HEK293T (cell line): Measurements from ENCODE around the gene SLAIN2.

Experiments
- ARNT ChIP-seq: fragments of 450-650 bp; IDR thresholded peaks from 2 replicates; pipeline ENCODE4 v1.6.1; 2017; ENCODE audit warnings: mild to moderate bottlenecking
- BHLHE40 ChIP-seq: fragments of 450-650 bp; IDR thresholded peaks from 2 replicates; pipeline ENCODE4 v1.6.1; 2016; ENCODE audit warnings: mild to moderate bottlenecking, moderate library complexity, borderline replicate concordance
- FOXA1 ChIP-seq: fragments of 450-650 bp; IDR thresholded peaks from 2 replicates; pipeline ENCODE4 v1.6.1; 2016; ENCODE audit warnings: mild to moderate bottlenecking
- FOXK2 ChIP-seq: fragments of 450-650 bp; IDR thresholded peaks from 2 replicates; pipeline ENCODE4 v1.6.1; 2016; ENCODE audit warnings: mild to moderate bottlenecking
- FOXM1 ChIP-seq: fragments of 450-650 bp; IDR thresholded peaks from 2 replicates; pipeline ENCODE4 v1.6.1; 2017; ENCODE audit warnings: mild to moderate bottlenecking, borderline replicate concordance
- HDGF ChIP-seq: fragments of 450-650 bp; IDR thresholded peaks from 2 replicates; pipeline ENCODE4 v1.6.1; 2017; ENCODE audit warnings: antibody characterized with exemption, borderline replicate concordance

DNA sequence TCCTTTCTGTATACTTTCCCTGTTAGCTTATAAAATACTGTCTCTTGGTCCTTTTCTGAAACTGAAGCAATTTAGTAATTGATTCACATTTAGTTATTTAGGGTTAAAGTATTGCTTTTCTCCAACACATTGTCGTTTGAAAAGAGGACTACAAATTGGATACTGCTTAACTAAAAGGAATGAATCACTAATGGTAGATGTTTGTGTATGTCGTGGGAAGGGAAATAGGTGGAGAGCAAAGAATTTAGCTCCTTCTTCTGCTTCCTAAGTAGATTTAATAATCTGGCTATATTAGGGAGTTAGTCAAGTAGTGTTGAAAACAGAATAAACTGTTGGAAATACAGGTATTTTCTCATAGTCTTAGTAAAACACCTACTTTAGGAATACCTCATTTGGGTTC, 27.9 kb downstream of the SLAIN2 start:
- no peak for TF ChIP-seq FOXM1
- no peak for TF ChIP-seq BHLHE40
- TF ChIP-seq FOXA1 = no peak
- TF ChIP-seq ARNT = no peak
- TF ChIP-seq FOXK2 = no peak
- TF ChIP-seq HDGF = no peak
